K562 (cell line): Measurements from ENCODE around the gene PRUNE1. TPM values are rescaled to one million over a fixed set of nuclear protein-coding genes. Genes with fewer than 3 reads are reported as not detected.

ENCODE experiments used
- E2F4 ChIP-seq: sonication (generic); formaldehyde crosslinking; IDR thresholded peaks from 2 replicates; pipeline ENCODE4 v1.8.0; 2022; ENCODE audit warnings: mild to moderate bottlenecking, low read depth, missing genetic modification reagents
- HSF4 ChIP-seq: fragments of 250-450 bp; sonication (Bioruptor Pico); IDR thresholded peaks from 2 replicates; pipeline ENCODE4 v2.1.2; 2022; ENCODE audit warnings: mild to moderate bottlenecking, moderate library complexity, borderline replicate concordance
- MAFG ChIP-seq: fragments of 450-650 bp; conservative IDR thresholded peaks from 2 replicates; pipeline ENCODE4 v1.6.1; 2016; ENCODE audit warnings: missing genetic modification characterization, missing compliant biosample characterization
- MEIS2 ChIP-seq: fragments of 450-650 bp; IDR thresholded peaks from 2 replicates; pipeline ENCODE4 v1.6.1; 2014; ENCODE audit warnings: mild to moderate bottlenecking; ENCODE audit not compliant: partially characterized antibody
- NCOA1 ChIP-seq: fragments of 450-650 bp; IDR thresholded peaks from 2 replicates; pipeline ENCODE4 v1.6.1; 2016; ENCODE audit warnings: low read depth
- NFIX ChIP-seq: fragments of 250-450 bp; sonication (Bioruptor Pico); IDR thresholded peaks from 2 replicates; pipeline ENCODE4 v1.4.0; 2020; ENCODE audit warnings: low read depth, mild to moderate bottlenecking, moderate library complexity
- NR4A1 ChIP-seq, 2 experiments: fragments of 250-450 bp in 1 of 2; fragments of 450-650 bp in 1 of 2; sonication (Bioruptor Pico) in 1 of 2; IDR thresholded peaks; 2 replicates each; pipeline versions ENCODE4 v1.4.0 to v1.6.1; 2016 to 2020; ENCODE audit warnings: mild to moderate bottlenecking in 2 of 2, missing compliant biosample characterization in 1 of 2, missing genetic modification characterization in 1 of 2, moderate library complexity in 1 of 2
- OTX1 ChIP-seq: fragments of 450-650 bp; formaldehyde crosslinking; IDR thresholded peaks from 2 replicates; pipeline ENCODE4 v1.4.0; 2022; ENCODE audit warnings: mild to moderate bottlenecking
- PKNOX1 ChIP-seq: fragments of 450-650 bp; IDR thresholded peaks from 2 replicates; pipeline ENCODE4 v1.6.1; 2016
- POLR2G ChIP-seq: fragments of 200-400 bp; formaldehyde crosslinking; IDR thresholded peaks from 2 replicates; pipeline ENCODE4 v1.6.1; 2017; ENCODE audit warnings: low read depth, mild to moderate bottlenecking, antibody characterized with exemption, low read length, moderate library complexity
- RNF219 ChIP-seq: fragments of 250-450 bp; sonication (Bioruptor Pico); IDR thresholded peaks from 2 replicates; pipeline ENCODE4 v1.5.0; 2022; ENCODE audit warnings: mild to moderate bottlenecking
- ZBED1 ChIP-seq: IDR thresholded peaks from 2 replicates; pipeline ENCODE4 v1.6.1; 2014
- polyA plus RNA-seq, 8 experiments: library from polyadenylated mRNA; depleted of rRNA in 4 of 8; stranded (reverse) in 5 of 8; unstranded in 3 of 8; fragments of >200 nt; fragmentation: Nextera tagmentation in 2 of 8; fragmentation: Illumina TruSeq in 1 of 8; extraction: Ambion mirVana in 2 of 8; extraction: Trizol in 1 of 8; gene quantifications; 2 replicates each; pipeline versions ENCODE4 v1.2.1 to v1.2.3, GENCODE V29; 2011 to 2014; ENCODE audit warnings: inconsistent platforms in 1 of 8, missing spikeins in 1 of 8
- total RNA-seq, 7 experiments: library from RNA; depleted of rRNA in 6 of 7; stranded (reverse); fragments of >200 nt in 6 of 7; fragmentation: Illumina TruSeq in 2 of 7; extraction: Trizol in 2 of 7; gene quantifications; 2 replicates each; pipeline versions ENCODE4 v1.2.1 to v1.2.3, GENCODE V29; 2011 to 2021; ENCODE audit warnings: low replicate concordance in 1 of 7
- TF ChIP-seq, protein P1 (sequence below): sonication (generic); formaldehyde crosslinking; IDR thresholded peaks from 2 replicates; pipeline ENCODE4 v1.8.1; 2023; ENCODE audit warnings: mild to moderate bottlenecking, missing genetic modification reagents
- TF ChIP-seq, protein P2 (sequence below): fragments of 450-650 bp; IDR thresholded peaks from 2 replicates; pipeline ENCODE4 v1.6.1; 2017; ENCODE audit warnings: antibody characterized with exemption, mild to moderate bottlenecking

PRUNE1 gene
- total and polyA plus RNA-seq, 9 of the 15 experiments (the other 6 are each of a cell fraction or from before 2014, with no cell fraction given): 16.7 to 48.3 (median 26.2) TPM

- TF ChIP-seq E2F4 (CRISPR knock-in tag) (no peak), OTX1 (CRISPR knock-in tag) (0 out of 2 replicates have a peak, but pooled peaks have one; percentile 17), PKNOX1 (peak; percentile 87), ZBED1 (no peak), NR4A1 (CRISPR knock-in tag; IDR thresholded peaks at IDR 0.05) (no peak), NR4A1 (tag; IDR thresholded peaks at IDR 0.05) (no peak), MAFG (no peak), MEIS2 (peak; percentile 78), HSF4 (CRISPR knock-in tag) (no peak), NFIX (CRISPR knock-in tag) (no peak), RNF219 (no peak), POLR2G (no peak), NCOA1 (peak; percentile 63; the same call in 1 of the 2 replicates)
- TF ChIP-seq, protein P1, sequence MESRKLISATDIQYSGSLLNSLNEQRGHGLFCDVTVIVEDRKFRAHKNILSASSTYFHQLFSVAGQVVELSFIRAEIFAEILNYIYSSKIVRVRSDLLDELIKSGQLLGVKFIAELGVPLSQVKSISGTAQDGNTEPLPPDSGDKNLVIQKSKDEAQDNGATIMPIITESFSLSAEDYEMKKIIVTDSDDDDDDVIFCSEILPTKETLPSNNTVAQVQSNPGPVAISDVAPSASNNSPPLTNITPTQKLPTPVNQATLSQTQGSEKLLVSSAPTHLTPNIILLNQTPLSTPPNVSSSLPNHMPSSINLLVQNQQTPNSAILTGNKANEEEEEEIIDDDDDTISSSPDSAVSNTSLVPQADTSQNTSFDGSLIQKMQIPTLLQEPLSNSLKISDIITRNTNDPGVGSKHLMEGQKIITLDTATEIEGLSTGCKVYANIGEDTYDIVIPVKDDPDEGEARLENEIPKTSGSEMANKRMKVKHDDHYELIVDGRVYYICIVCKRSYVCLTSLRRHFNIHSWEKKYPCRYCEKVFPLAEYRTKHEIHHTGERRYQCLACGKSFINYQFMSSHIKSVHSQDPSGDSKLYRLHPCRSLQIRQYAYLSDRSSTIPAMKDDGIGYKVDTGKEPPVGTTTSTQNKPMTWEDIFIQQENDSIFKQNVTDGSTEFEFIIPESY (CRISPR knock-in tag): no peak
- TF ChIP-seq, protein P2, sequence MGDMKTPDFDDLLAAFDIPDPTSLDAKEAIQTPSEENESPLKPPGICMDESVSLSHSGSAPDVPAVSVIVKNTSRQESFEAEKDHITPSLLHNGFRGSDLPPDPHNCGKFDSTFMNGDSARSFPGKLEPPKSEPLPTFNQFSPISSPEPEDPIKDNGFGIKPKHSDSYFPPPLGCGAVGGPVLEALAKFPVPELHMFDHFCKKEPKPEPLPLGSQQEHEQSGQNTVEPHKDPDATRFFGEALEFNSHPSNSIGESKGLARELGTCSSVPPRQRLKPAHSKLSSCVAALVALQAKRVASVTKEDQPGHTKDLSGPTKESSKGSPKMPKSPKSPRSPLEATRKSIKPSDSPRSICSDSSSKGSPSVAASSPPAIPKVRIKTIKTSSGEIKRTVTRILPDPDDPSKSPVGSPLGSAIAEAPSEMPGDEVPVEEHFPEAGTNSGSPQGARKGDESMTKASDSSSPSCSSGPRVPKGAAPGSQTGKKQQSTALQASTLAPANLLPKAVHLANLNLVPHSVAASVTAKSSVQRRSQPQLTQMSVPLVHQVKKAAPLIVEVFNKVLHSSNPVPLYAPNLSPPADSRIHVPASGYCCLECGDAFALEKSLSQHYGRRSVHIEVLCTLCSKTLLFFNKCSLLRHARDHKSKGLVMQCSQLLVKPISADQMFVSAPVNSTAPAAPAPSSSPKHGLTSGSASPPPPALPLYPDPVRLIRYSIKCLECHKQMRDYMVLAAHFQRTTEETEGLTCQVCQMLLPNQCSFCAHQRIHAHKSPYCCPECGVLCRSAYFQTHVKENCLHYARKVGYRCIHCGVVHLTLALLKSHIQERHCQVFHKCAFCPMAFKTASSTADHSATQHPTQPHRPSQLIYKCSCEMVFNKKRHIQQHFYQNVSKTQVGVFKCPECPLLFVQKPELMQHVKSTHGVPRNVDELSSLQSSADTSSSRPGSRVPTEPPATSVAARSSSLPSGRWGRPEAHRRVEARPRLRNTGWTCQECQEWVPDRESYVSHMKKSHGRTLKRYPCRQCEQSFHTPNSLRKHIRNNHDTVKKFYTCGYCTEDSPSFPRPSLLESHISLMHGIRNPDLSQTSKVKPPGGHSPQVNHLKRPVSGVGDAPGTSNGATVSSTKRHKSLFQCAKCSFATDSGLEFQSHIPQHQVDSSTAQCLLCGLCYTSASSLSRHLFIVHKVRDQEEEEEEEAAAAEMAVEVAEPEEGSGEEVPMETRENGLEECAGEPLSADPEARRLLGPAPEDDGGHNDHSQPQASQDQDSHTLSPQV: peak; percentile 82
Observed at GRCh38 chr1:151054971-151055547, 46.8 kb downstream of the PRUNE1 start (continued).
